HepG2 (cell line): ENCODE data around the gene AUTS2. TPM values are rescaled to one million over a fixed set of nuclear protein-coding genes. Genes with fewer than 3 reads are reported as not detected.

Source experiments
- ATAC-seq: fragments of 200-7000 bp; cut with Tn5 transposase; 3 replicates; pipeline ENCODE4 v1.9.1; 2020; ENCODE audit warnings: mild to moderate bottlenecking, moderate library complexity
- BruUV-seq: library from RNA; stranded (reverse); fragments of 400-500 nt; replicated peaks from 2 replicates; lab custom pipeline; 2021; lab: Mats Ljungman, UMichigan
- CTCF ChIA-PET: fragments of 300-600 bp; formaldehyde crosslinking; extraction: SDS; loops from one replicate; lab custom pipeline; 2021; ENCODE audit warnings: low total read pairs, inconsistent platforms, low intra/inter-chr PET ratio; lab: Yijun Ruan, JAX
- POLR2A ChIA-PET: fragments of 350-600 bp; sonication (Branson Sonifier 250); formaldehyde crosslinking; loops from one replicate; lab custom pipeline; 2020; ENCODE audit warnings: antibody characterized with exemption, inconsistent platforms; lab: Yijun Ruan, JAX
- DNase-seq: peaks from one replicate; pipeline ENCODE4 v3.0.0-alpha.2; 2015; ENCODE audit warnings: low spot score
- FAIRE-seq: peaks from 3 replicates; lab custom pipeline; 2011; peaks lifted over from hg19 to GRCh38; lab: Jason Lieb, UNC
- H2AFZ ChIP-seq: one replicate; pipeline ENCODE4 v1.6.1; 2011; ENCODE audit warnings: low read length, inconsistent platforms
- H3K27ac ChIP-seq: fragments of 300-600 bp; 3 replicates; pipeline ENCODE4 v1.8.0; 2011; ENCODE audit warnings: mixed run types, mild to moderate bottlenecking, mixed read lengths, low read length, inconsistent platforms; ENCODE audit not compliant: insufficient read depth; ENCODE audit errors: extremely low read length
- H3K27me3 ChIP-seq, 2 experiments: fragments of 200-600 bp in 1 of 2; 2 replicates in 1 of 2; 3 replicates in 1 of 2; pipeline versions ENCODE4 v1.6.0 to v1.8.0; 2011; ENCODE audit warnings: low read length in 2 of 2, mild to moderate bottlenecking in 2 of 2, moderate library complexity in 2 of 2, inconsistent platforms in 1 of 2; ENCODE audit not compliant: insufficient read depth in 2 of 2, control insufficient read depth in 1 of 2
- H3K36me3 ChIP-seq, 2 experiments: fragments of 200-600 bp in 1 of 2; replicated peaks in 1 of 2; 2 replicates in 1 of 2; 3 replicates in 1 of 2; pipeline versions ENCODE4 v1.5.1 to v1.8.0; 2011; ENCODE audit warnings: low read length in 2 of 2, inconsistent platforms in 1 of 2; ENCODE audit not compliant: insufficient read depth in 2 of 2, control insufficient read depth in 1 of 2
- H3K4me1 ChIP-seq: 2 replicates; pipeline ENCODE4 v1.5.1; 2012; ENCODE audit warnings: low read length, inconsistent platforms; ENCODE audit not compliant: insufficient read depth
- H3K4me2 ChIP-seq: 2 replicates; pipeline ENCODE4 v1.6.0; 2011; ENCODE audit warnings: low read depth, low read length, inconsistent platforms
- H3K4me3 ChIP-seq, 3 experiments: fragments of 200-600 bp in 1 of 3; sonication (generic), shearing (Covaris generic) in 1 of 3; replicated peaks in 1 of 3; 2 replicates each; pipeline ENCODE4 v1.5.1; 2011 to 2016; ENCODE audit warnings: low read length in 3 of 3, inconsistent platforms in 2 of 3, low read depth in 2 of 3, mild to moderate bottlenecking in 2 of 3, control low read depth in 1 of 3, mixed read lengths in 1 of 3; ENCODE audit not compliant: insufficient read depth in 1 of 3
- H3K79me2 ChIP-seq: one replicate; pipeline ENCODE4 v1.6.1; 2011; ENCODE audit warnings: low read length, inconsistent platforms; ENCODE audit not compliant: insufficient read depth
- H3K9ac ChIP-seq: 2 replicates; pipeline ENCODE4 v1.6.0; 2011; ENCODE audit warnings: mild to moderate bottlenecking, low read depth, low read length, inconsistent platforms; ENCODE audit not compliant: insufficient read depth
- H3K9me3 ChIP-seq: 2 replicates; pipeline ENCODE4 v1.5.1; 2012; ENCODE audit warnings: mild to moderate bottlenecking, low read length
- H4K20me1 ChIP-seq: 2 replicates; pipeline ENCODE4 v1.6.0; 2011; ENCODE audit warnings: inconsistent platforms, mild to moderate bottlenecking, low read length, moderate library complexity; ENCODE audit not compliant: insufficient read depth
- GRHL1 ChIP-seq: sonication (generic); formaldehyde crosslinking; conservative IDR thresholded peaks from 2 replicates; pipeline ENCODE4 v1.8.0; 2022; ENCODE audit warnings: missing genetic modification reagents
- GTF2F1 ChIP-seq: fragments of 150-350 bp; IDR thresholded peaks from 2 replicates; pipeline ENCODE4 v1.6.1; 2014; ENCODE audit warnings: low read length
- HNRNPLL ChIP-seq: fragments of 200-400 bp; formaldehyde crosslinking; IDR thresholded peaks from 2 replicates; pipeline ENCODE4 v1.6.1; 2017; ENCODE audit warnings: mild to moderate bottlenecking, low read depth, low read length; ENCODE audit not compliant: poor library complexity, severe bottlenecking
- JUN ChIP-seq: sonication (generic); formaldehyde crosslinking; IDR thresholded peaks from 2 replicates; pipeline ENCODE4 v1.4.0; 2020; ENCODE audit warnings: mild to moderate bottlenecking, missing genetic modification reagents
- KDM3A ChIP-seq: IDR thresholded peaks from 2 replicates; pipeline ENCODE4 v1.6.1; 2018; ENCODE audit warnings: low read depth, missing compliant biosample characterization
- KDM6A ChIP-seq: IDR thresholded peaks from 2 replicates; pipeline ENCODE4 v1.6.1; 2016; ENCODE audit warnings: low read depth
- KLF11 ChIP-seq: IDR thresholded peaks from 2 replicates; pipeline ENCODE4 v1.6.1; 2016; ENCODE audit warnings: missing compliant biosample characterization
- KLF13 ChIP-seq: sonication (generic); formaldehyde crosslinking; IDR thresholded peaks from 2 replicates; pipeline ENCODE4 v1.4.0; 2020; ENCODE audit warnings: mild to moderate bottlenecking, missing genetic modification reagents
- MTF1 ChIP-seq: sonication (generic); formaldehyde crosslinking; IDR thresholded peaks from 2 replicates; pipeline ENCODE4 v1.5.0; 2020; ENCODE audit warnings: missing genetic modification reagents
- NBN ChIP-seq: fragments of 450-650 bp; conservative IDR thresholded peaks from 2 replicates; pipeline ENCODE4 v1.6.1; 2017
- NFE2L2 ChIP-seq: fragments of 150-350 bp; IDR thresholded peaks from 2 replicates; pipeline ENCODE4 v1.6.1; 2014; ENCODE audit warnings: low read length
- NR2C2 ChIP-seq: sonication (generic); formaldehyde crosslinking; IDR thresholded peaks from 2 replicates; pipeline ENCODE4 v1.4.0; 2020; ENCODE audit warnings: missing genetic modification reagents, mild to moderate bottlenecking, moderate library complexity, borderline replicate concordance
- RFX3 ChIP-seq: IDR thresholded peaks from 2 replicates; pipeline ENCODE4 v1.6.1; 2016; ENCODE audit warnings: missing biosample characterization, missing genetic modification reagents
- SATB2 ChIP-seq: sonication (generic); formaldehyde crosslinking; IDR thresholded peaks from 2 replicates; pipeline ENCODE4 v1.5.0; 2020; ENCODE audit warnings: missing genetic modification reagents
- SMAD9 ChIP-seq: sonication (generic); formaldehyde crosslinking; IDR thresholded peaks from 2 replicates; pipeline ENCODE4 v1.5.1; 2020; ENCODE audit warnings: mild to moderate bottlenecking, missing genetic modification reagents
- ZBTB2 ChIP-seq: sonication (generic); formaldehyde crosslinking; IDR thresholded peaks from 2 replicates; pipeline ENCODE4 v1.8.0; 2022; ENCODE audit warnings: low read depth, missing genetic modification reagents
- ZFP82 ChIP-seq: sonication (generic); formaldehyde crosslinking; IDR thresholded peaks from 2 replicates; pipeline ENCODE4 v1.5.1; 2020; ENCODE audit warnings: mild to moderate bottlenecking, missing genetic modification reagents, borderline replicate concordance
- ZSCAN20 ChIP-seq: sonication (generic); formaldehyde crosslinking; IDR thresholded peaks from 2 replicates; pipeline ENCODE4 v1.4.0; 2020; ENCODE audit warnings: missing genetic modification reagents, mild to moderate bottlenecking, borderline replicate concordance
- WGBS: methylation state at CpG from one replicate; pipeline ENCODE4 v1.1.6; 2017; ENCODE audit warnings: low lambda C conversion rate; 5-methylcytosine and 5-hydroxymethylcytosine counted together
- in situ Hi-C: cut with HindIII; loops from 2 replicates; pipeline ENCODE4 v1.10.0; 2017; ENCODE audit warnings: low pct_unique_long_range_greater_than_20kb; ENCODE audit not compliant: extremely low pct_ligation_motif_present
- intact Hi-C: fragments of 100-400 bp; cut with micrococcal nuclease; formaldehyde crosslinking; loops from one replicate; pipeline ENCODE4 v1.10.0; 2022; ENCODE audit not compliant: unreplicated experiment
- polyA plus RNA-seq, 8 experiments: library from polyadenylated mRNA; depleted of rRNA in 3 of 8; stranded (reverse) in 7 of 8; unstranded in 1 of 8; fragments of >200 nt; fragmentation: Illumina TruSeq in 4 of 8; extraction: Trizol in 4 of 8; gene quantifications; 2 replicates each; pipeline versions ENCODE4 v1.2.1 to v1.2.3, GENCODE V29; 2011 to 2016; ENCODE audit warnings: low read depth in 4 of 8, missing spikeins in 1 of 8, mixed read lengths in 1 of 8; ENCODE audit not compliant: insufficient read depth in 1 of 8
- total RNA-seq, 5 experiments: library from RNA; depleted of rRNA; stranded (reverse); fragments of >200 nt; fragmentation: Illumina TruSeq; extraction: Trizol; gene quantifications; 2 replicates each; pipeline ENCODE4 v1.2.3, GENCODE V29; 2016; ENCODE audit warnings: low read depth in 1 of 5

AUTS2 gene
- total and polyA plus RNA-seq, 2 of the 13 experiments (the other 11 are each of a cell fraction or from before 2014, with no cell fraction given): 0.38 TPM; not detected in 1

- TF ChIP-seq ZBTB2 (CRISPR knock-in tag) (no peak), MTF1 (CRISPR knock-in tag) (no peak), ZSCAN20 (no peak), KLF11 (no peak)
Observed at GRCh38 chr7:70116867-70117266, 518.6 kb downstream of the AUTS2 start (continued).

GRCh38 chr7:70120851-70121250, 522.6 kb downstream of the AUTS2 start:
- in situ Hi-C loops: no loop called here
- no peaks in the 10 kb centered on the region for H3K79me2 ChIP-seq
- FAIRE-seq (no peak), ATAC-seq (no peak), DNase-seq (no peak)
- H3K36me3 ChIP-seq: no peaks in the 10 kb centered on the region
- H3K4me1 ChIP-seq: no peaks in the 10 kb centered on the region
- intact Hi-C loops: no loop called here
- ChIA-PET CTCF (no interaction called here), POLR2A (no interaction called here)
- no peak overlapping the region for H3K4me3 ChIP-seq
- no peaks in the 10 kb centered on the region for H4K20me1 ChIP-seq
- WGBS: 0% methylated on average over 1 of the region's 1 CpG
- no peaks in the 10 kb centered on the region for H3K27me3 ChIP-seq
- H2AFZ ChIP-seq: no peak overlapping the region
- no TSS peak for BruUV-seq
- H3K4me2 ChIP-seq: no peak overlapping the region
- no peak for TF ChIP-seq GTF2F1
- TF ChIP-seq SMAD9 (CRISPR knock-in tag): no peak
- no peak for TF ChIP-seq KLF13 (CRISPR knock-in tag)
- TF ChIP-seq NBN: no peak
- no peak for TF ChIP-seq SATB2 (CRISPR knock-in tag)
- no peak for TF ChIP-seq NR2C2 (CRISPR knock-in tag)
- no peak for TF ChIP-seq KDM3A (CRISPR knock-in tag)
- TF ChIP-seq JUN (CRISPR knock-in tag): no peak
- no peak for TF ChIP-seq NFE2L2
- no peak for TF ChIP-seq RFX3
- TF ChIP-seq ZFP82 (CRISPR knock-in tag): no peak
- TF ChIP-seq GRHL1 (CRISPR knock-in tag): no peak
- no peak for TF ChIP-seq KDM6A
- no peak for TF ChIP-seq HNRNPLL
- H3K9me3 ChIP-seq: no peaks in the 10 kb centered on the region
- no peak overlapping the region for H3K27ac ChIP-seq
- H3K9ac ChIP-seq: no peak overlapping the region
